Mucosa of descending colon (tissue), 3 donors: ENCODE data around the gene CTSD. TPM values are rescaled to one million over a fixed set of nuclear protein-coding genes. Genes with fewer than 3 reads are reported as not detected.

Experiments
- ATAC-seq: fragments of 200-7000 bp; cut with Tn5 transposase; one replicate; pipeline ENCODE4 v1.9.1; 2020; ENCODE audit warnings: mild to moderate bottlenecking, moderate library complexity
- DNase-seq, 3 donors: peaks; one replicate each; pipeline ENCODE4 v3.0.0-alpha.2; 2020
- H3K36me3 ChIP-seq: fragments of 200-600 bp; one replicate; pipeline ENCODE4 v1.8.0; 2021; ENCODE audit warnings: low read depth, mild to moderate bottlenecking
- H3K4me1 ChIP-seq: fragments of 200-600 bp; one replicate; pipeline ENCODE4 v1.8.0; 2021; ENCODE audit warnings: low read depth, mild to moderate bottlenecking
- H3K4me3 ChIP-seq: fragments of 200-600 bp; one replicate; pipeline ENCODE4 v1.8.0; 2021; ENCODE audit warnings: mild to moderate bottlenecking
- H3K9me3 ChIP-seq: fragments of 200-600 bp; one replicate; pipeline ENCODE4 v1.8.0; 2021; ENCODE audit warnings: mild to moderate bottlenecking
- intact Hi-C, 2 donors: fragments of 100-400 bp; cut with DNase I in 1 of 2; cut with micrococcal nuclease in 1 of 2; formaldehyde crosslinking; loops; one replicate each; pipeline versions ENCODE4 v1.11.0 to v1.11.1; 2022; cut with DNase I, micrococcal nuclease
- total RNA-seq, 3 donors: library from RNA; stranded (reverse); fragmentation: NEBNext Ultra II Directional in 2 of 3; extraction: Animal tissue kit (Norgen Biotek cat#: 25700) in 2 of 3; gene quantifications; one replicate each; pipeline versions ENCODE4 v1.2.1 to v1.2.4, GENCODE V29; 2021 to 2023
- TF ChIP-seq, protein P1 (sequence below): fragments of 200-600 bp; IDR thresholded peaks from one replicate; pipeline ENCODE4 v1.8.0; 2022; ENCODE audit warnings: antibody characterized with exemption, mild to moderate bottlenecking
- donor health status: DM: no; HTN: no; CAD: no; lungs with moderate emphysema.
- donor health status: DM: no; HTN: no; CAD: no.
- donor health status: DM: no; HTN: yes; CAD: no.

Gene CTSD
- total RNA-seq, 3 donors from 2014 or later, result 631 to 1,107 (median 1,007) TPM

DNA sequence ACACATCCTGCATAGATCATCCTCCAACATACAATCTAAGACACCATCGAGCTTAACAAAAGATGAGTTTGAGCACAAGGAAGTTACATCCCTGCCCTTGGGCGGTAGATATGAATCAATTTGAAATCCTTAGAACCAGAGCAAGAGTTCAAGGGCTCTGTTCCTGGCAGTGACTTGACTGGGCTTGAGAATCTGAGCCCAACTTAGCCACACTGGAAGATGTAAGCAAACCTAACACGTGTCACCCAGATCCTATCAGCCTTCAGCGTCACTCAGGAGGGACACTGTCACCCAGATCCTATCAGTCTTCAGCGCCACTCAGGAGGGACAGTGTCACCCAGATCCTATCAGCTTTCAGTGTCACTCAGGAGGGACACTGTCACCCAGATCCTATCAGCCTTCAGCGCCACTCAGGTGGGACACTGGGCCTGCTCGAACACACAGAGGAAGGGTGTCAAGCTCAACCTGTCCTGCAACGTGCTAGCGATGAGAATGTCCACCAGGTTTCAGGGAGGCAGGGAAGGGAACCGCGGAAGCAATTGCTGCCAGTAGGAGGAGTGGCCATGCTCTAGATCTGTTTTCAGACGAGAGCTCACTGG lies 32.8 kb upstream of the CTSD start:
- intact Hi-C loops, result no loop called here
- TF ChIP-seq, protein P1, sequence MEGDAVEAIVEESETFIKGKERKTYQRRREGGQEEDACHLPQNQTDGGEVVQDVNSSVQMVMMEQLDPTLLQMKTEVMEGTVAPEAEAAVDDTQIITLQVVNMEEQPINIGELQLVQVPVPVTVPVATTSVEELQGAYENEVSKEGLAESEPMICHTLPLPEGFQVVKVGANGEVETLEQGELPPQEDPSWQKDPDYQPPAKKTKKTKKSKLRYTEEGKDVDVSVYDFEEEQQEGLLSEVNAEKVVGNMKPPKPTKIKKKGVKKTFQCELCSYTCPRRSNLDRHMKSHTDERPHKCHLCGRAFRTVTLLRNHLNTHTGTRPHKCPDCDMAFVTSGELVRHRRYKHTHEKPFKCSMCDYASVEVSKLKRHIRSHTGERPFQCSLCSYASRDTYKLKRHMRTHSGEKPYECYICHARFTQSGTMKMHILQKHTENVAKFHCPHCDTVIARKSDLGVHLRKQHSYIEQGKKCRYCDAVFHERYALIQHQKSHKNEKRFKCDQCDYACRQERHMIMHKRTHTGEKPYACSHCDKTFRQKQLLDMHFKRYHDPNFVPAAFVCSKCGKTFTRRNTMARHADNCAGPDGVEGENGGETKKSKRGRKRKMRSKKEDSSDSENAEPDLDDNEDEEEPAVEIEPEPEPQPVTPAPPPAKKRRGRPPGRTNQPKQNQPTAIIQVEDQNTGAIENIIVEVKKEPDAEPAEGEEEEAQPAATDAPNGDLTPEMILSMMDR, result no peak
- DNase-seq (no peak), ATAC-seq (no peak)
- Histone ChIP-seq H3K36me3 (no peaks in the 10 kb centered on the region), H3K4me3 (no peak overlapping the region), H3K9me3 (no peaks in the 10 kb centered on the region), H3K4me1 (no peaks in the 10 kb centered on the region)

DNA sequence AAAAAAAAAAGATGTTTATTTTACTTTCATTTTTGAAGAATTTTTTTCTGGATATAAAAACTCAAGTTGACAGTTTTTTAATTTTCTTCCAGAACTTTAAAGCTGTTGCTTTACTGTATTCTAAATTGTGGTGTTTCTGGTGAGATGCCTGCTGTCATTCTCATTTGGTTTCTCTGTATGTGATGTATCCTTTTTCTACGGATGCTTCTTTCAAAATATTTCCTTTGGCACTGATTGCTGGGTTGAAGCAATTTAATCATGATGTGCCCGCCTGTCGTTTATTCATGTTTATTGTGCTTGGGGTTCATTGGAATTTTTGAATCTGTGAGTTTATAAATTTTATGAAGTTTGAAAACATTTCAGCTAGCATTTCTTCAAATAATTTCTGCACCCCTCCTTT lies 29.4 kb upstream of the CTSD start:
- Histone ChIP-seq H3K36me3 (no peaks in the 10 kb centered on the region), H3K4me1 (no peaks in the 10 kb centered on the region), H3K4me3 (no peak overlapping the region), H3K9me3 (no peaks in the 10 kb centered on the region)
- ATAC-seq (no peak), DNase-seq (no peak)
- intact Hi-C loops, result no loop called here
- TF ChIP-seq, protein P1, result no peak

DNA sequence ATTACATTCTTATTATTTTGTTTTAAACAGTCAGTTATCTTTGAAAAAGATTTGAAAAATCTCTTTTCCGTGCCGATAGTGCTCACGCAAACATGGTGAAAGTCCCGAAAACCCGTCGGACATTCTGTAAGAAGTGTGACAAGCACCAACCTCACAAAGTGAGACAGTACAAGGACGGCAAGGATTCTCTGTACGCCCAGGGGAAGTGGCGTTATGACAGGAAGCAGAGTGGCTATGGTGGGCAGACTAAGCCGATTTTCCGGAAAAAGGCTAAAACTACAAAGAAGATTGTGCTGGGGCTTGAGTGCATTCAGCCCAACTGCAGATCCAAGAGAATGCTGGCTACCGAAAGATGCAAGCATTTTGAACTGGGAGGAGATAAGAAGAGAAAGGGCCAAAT lies 28.7 kb upstream of the CTSD start:
- DNase-seq (no peak), ATAC-seq (no peak)
- H3K4me3 ChIP-seq, result no peak overlapping the region
- H3K36me3 ChIP-seq, result no peaks in the 10 kb centered on the region
- no peaks in the 10 kb centered on the region for H3K9me3 ChIP-seq
- no peaks in the 10 kb centered on the region for H3K4me1 ChIP-seq
- TF ChIP-seq, protein P1, result no peak
- intact Hi-C loops, result no loop called here

DNA sequence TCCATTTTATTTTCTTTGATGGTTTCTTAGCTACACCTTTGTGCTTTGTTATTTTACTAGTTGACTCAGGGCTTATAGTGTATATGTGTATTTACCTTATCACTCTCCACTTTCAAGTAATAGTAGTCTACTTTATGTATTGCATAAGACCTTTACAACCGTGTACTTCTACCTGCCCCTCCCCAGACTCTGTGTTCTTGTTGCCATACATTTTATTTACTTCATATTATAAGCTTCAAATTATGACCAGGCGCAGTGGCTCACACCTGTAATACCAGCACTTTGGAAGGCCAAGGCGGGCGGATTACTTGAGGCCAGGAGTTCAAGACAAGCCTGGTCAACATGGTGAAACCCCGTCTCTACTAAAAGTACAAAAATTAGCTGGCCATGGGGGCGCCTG lies 28.2 kb upstream of the CTSD start:
- ATAC-seq, result peak; percentile 99
- Histone ChIP-seq H3K9me3 (no peaks in the 10 kb centered on the region), H3K4me1 (no peaks in the 10 kb centered on the region), H3K4me3 (no peak overlapping the region), H3K36me3 (no peaks in the 10 kb centered on the region)
- DNase-seq, result peak in 1 of 3 donors; percentile 41
- intact Hi-C loops, result no loop called here
- TF ChIP-seq, protein P1, result no peak

DNA sequence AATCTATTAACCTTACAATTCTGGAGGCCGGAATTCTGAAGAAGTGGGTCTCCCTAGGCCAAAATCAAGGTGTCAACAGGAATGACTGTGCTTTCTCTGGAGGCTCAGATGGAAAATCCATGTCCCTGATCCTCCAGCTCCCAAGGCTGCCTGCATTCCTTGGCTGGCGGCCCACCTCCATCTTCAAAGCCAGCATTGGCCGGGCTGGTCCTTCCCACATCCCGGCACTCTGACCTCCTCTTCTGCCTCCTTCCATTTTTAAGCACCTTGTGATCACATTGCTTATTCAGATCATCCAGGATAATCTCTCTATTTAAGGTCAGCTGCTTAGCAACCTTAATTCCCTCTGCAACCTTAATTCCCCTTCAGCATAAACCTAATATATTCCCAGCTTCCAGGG lies 22.7 kb upstream of the CTSD start:
- TF ChIP-seq, protein P1, result no peak
- intact Hi-C loops, result no loop called here
- H3K36me3 ChIP-seq, result no peaks in the 10 kb centered on the region
- no peaks in the 10 kb centered on the region for H3K4me1 ChIP-seq
- no peaks in the 10 kb centered on the region for H3K9me3 ChIP-seq
- no peak for DNase-seq
- no peak overlapping the region for H3K4me3 ChIP-seq
- no peak for ATAC-seq
